Testis (tissue), 2 donors: Measurements from ENCODE around the gene FNDC8.

ENCODE experiments used
- CTCF ChIP-seq, 3 experiments: fragments of 450-650 bp in 2 of 3; fragments of 200-600 bp in 1 of 3; sonication (generic) in 1 of 3; IDR thresholded peaks; one replicate each; pipeline ENCODE4 v1.5.1; 2016 to 2019; ENCODE audit warnings: antibody characterized with exemption in 3 of 3, mild to moderate bottlenecking in 2 of 3, moderate library complexity in 1 of 3
- POLR2A ChIP-seq: fragments of 450-650 bp; IDR thresholded peaks from one replicate; pipeline ENCODE4 v1.6.1; 2017; ENCODE audit warnings: antibody characterized with exemption, mild to moderate bottlenecking, moderate library complexity

DNA sequence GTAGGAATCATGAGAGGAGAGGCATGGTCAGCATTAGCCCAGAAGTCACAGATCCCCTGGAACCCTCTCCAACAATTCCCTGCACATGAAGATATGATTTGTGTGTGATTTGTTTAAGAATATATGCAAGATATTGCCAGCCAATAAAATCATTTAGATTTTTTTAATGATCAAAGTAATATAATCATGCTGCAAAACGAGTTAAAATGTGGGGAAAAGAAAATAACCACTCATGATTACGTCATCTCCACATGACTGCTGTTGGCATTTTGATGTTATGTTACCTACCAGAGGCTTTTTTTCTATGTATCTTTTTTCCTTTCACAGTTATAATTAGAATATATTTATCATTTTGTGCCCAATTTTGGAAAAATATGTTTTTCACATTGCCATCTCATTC, 50.4 kb downstream of the FNDC8 start:
- no peak for TF ChIP-seq POLR2A
- TF ChIP-seq CTCF (IDR thresholded peaks at IDR 0.05) = no peak
